Stimulated activated CD8-positive, alpha-beta memory T cell treated with anti-CD3 and anti-CD28 coated beads, Interleukin-12 subunit alpha, Interleukin-12 subunit beta, amount 100 ng/mL, for 24 hours (primary cell): ENCODE measurements around the gene ZNF26.
"Not testable (repeated sequence)": the region's sequence is repeated elsewhere in the genome, so short reads cannot be mapped to it uniquely, and the experiment has no call there.

ENCODE experiments used
- DNase-seq: peaks from one replicate; pipeline ENCODE4 v3.0.0-alpha.2; 2020; ENCODE audit errors: extremely low read depth

ZNF26 gene

GRCh38 chr12:132955094-132956010, 30.8 kb upstream of the ZNF26 start:
- no peak for DNase-seq

- peak; percentile 51 for DNase-seq
These were observed 30.0 kb upstream of the ZNF26 start, which contains the start of gene ZNF605 for GRCh38 chr12:132956011-132956788. Gene ZNF605 (minus strand): TSS chr12:132956306. CDS start chr12:132945635, 10,671 bp downstream.

- DNase-seq: not testable (repeated sequence)
These were observed 24.4 kb upstream of the ZNF26 start for GRCh38 chr12:132961790-132962189.

GRCh38 chr12:132963947-132964346, 22.2 kb upstream of the ZNF26 start:
- not testable (repeated sequence) for DNase-seq

GRCh38 chr12:132965796-132966195, 20.4 kb upstream of the ZNF26 start:
- no peak for DNase-seq

GRCh38 chr12:132966676-132967415, 19.3 kb upstream of the ZNF26 start:
- no peak for DNase-seq

- DNase-seq: no peak
These were observed 18.4 kb upstream of the ZNF26 start for GRCh38 chr12:132967736-132968135.

- no peak for DNase-seq
These were observed 13.8 kb upstream of the ZNF26 start for GRCh38 chr12:132972374-132972773.

GRCh38 chr12:132976870-132977269, 9.3 kb upstream of the ZNF26 start:
- not testable (repeated sequence) for DNase-seq

GRCh38 chr12:132986885-132987225, 688 bp downstream of the ZNF26 start:
- no peak for DNase-seq

- DNase-seq: no peak
These were observed 12.6 kb downstream of the ZNF26 start for GRCh38 chr12:132998741-132999140.

- no peak for DNase-seq
These were observed 24.6 kb downstream of the ZNF26 start for GRCh38 chr12:133010657-133011297.

GRCh38 chr12:133023566-133023965, 37.4 kb downstream of the ZNF26 start:
- no peak for DNase-seq

- DNase-seq: no peak
These were observed 40.8 kb downstream of the ZNF26 start for GRCh38 chr12:133026996-133027395.

GRCh38 chr12:133037207-133038005, 51.2 kb downstream of the ZNF26 start, which contains the start of gene ZNF84:
Gene ZNF84 (plus strand): TSS chr12:133037509. CDS start chr12:133041468, 3,959 bp downstream.
- peak; percentile 91 for DNase-seq

- no peak for DNase-seq
These were observed 52.0 kb downstream of the ZNF26 start for GRCh38 chr12:133038118-133038709.

- DNase-seq: no peak
These were observed 60.5 kb downstream of the ZNF26 start for GRCh38 chr12:133046698-133047097.

GRCh38 chr12:133057446-133057845, 71.3 kb downstream of the ZNF26 start:
- DNase-seq: no peak

GRCh38 chr12:133058203-133059113, 72.3 kb downstream of the ZNF26 start:
- no peak for DNase-seq
